PC-3 (cell line): ENCODE data around the gene NHLH2. TPM values are rescaled to one million over a fixed set of nuclear protein-coding genes. Genes with fewer than 3 reads are reported as not detected.

Source experiments
- ATAC-seq: fragments of 200-7000 bp; cut with Tn5 transposase; 2 replicates; pipeline ENCODE4 v1.9.1; 2020; ENCODE audit warnings: mild to moderate bottlenecking, moderate library complexity
- BruUV-seq: library from RNA; stranded (reverse); fragments of 400-500 nt; replicated peaks from 2 replicates; lab custom pipeline; 2021; lab: Mats Ljungman, UMichigan
- CTCF ChIA-PET: fragments of 300-600 bp; sonication (Branson Sonifier 250); formaldehyde crosslinking; loops from one replicate; lab custom pipeline; 2022; ENCODE audit warnings: antibody characterized with exemption; lab: Charles Lee
- POLR2A ChIA-PET: fragments of 300-600 bp; sonication (Branson Sonifier 250); formaldehyde crosslinking; loops from one replicate; lab custom pipeline; 2022; ENCODE audit warnings: antibody characterized with exemption; ENCODE audit not compliant: unreplicated experiment; lab: Charles Lee
- DNase-seq: peaks from one replicate; pipeline ENCODE4 v3.0.0-alpha.2; 2015
- H2AFZ ChIP-seq: fragments of 300-600 bp; sonication (generic); 2 replicates; pipeline ENCODE4 v1.6.0; 2016; ENCODE audit warnings: antibody characterized with exemption, low read length
- H3F3A ChIP-seq: fragments of 300-600 bp; sonication (generic); one replicate; pipeline ENCODE4 v1.6.0; 2017; ENCODE audit warnings: antibody characterized with exemption, low read length, control low read depth, mild to moderate bottlenecking; ENCODE audit not compliant: unreplicated experiment
- H3K27ac ChIP-seq: fragments of 300-600 bp; sonication (generic); 2 replicates; pipeline ENCODE4 v1.5.1; 2016; ENCODE audit warnings: mild to moderate bottlenecking, low read length
- H3K27me3 ChIP-seq: fragments of 300-600 bp; sonication (generic); 2 replicates; pipeline ENCODE4 v1.6.1; 2016; ENCODE audit warnings: low read length, mixed read lengths
- H3K36me3 ChIP-seq: fragments of 300-600 bp; sonication (generic); 2 replicates; pipeline ENCODE4 v1.6.1; 2016; ENCODE audit warnings: low read depth, mixed run types, low read length, mixed read lengths
- H3K4me1 ChIP-seq: fragments of 300-600 bp; sonication (generic); 2 replicates; pipeline ENCODE4 v1.5.1; 2016; ENCODE audit warnings: low read length; ENCODE audit not compliant: insufficient read depth
- H3K4me2 ChIP-seq: fragments of 300-600 bp; sonication (generic); 2 replicates; pipeline ENCODE4 v1.6.0; 2016; ENCODE audit warnings: low read length
- H3K4me3 ChIP-seq: fragments of 300-600 bp; sonication (generic); 2 replicates; pipeline ENCODE4 v1.5.1; 2016; ENCODE audit warnings: mild to moderate bottlenecking, low read length, mixed read lengths
- H3K79me2 ChIP-seq: fragments of 300-600 bp; sonication (generic); 2 replicates; pipeline ENCODE4 v1.6.1; 2017; ENCODE audit warnings: low read length, mixed read lengths
- H3K9ac ChIP-seq: fragments of 300-600 bp; sonication (generic); 2 replicates; pipeline ENCODE4 v1.6.0; 2016; ENCODE audit warnings: mild to moderate bottlenecking, low read length
- H3K9me2 ChIP-seq: fragments of 300-600 bp; sonication (generic); replicated peaks from 2 replicates; pipeline ENCODE4 v1.6.1; 2016; ENCODE audit warnings: mixed run types, low read length, mixed read lengths
- H3K9me3 ChIP-seq: fragments of 300-600 bp; sonication (generic); 2 replicates; pipeline ENCODE4 v1.6.1; 2016; ENCODE audit warnings: low read length, mixed read lengths
- H4K20me1 ChIP-seq: fragments of 300-600 bp; sonication (generic); 2 replicates; pipeline ENCODE4 v1.6.1; 2016; ENCODE audit warnings: low read length, mixed read lengths
- EZH2 ChIP-seq: fragments of 300-600 bp; sonication (generic); IDR thresholded peaks from one replicate; pipeline ENCODE4 v1.6.1; 2017; ENCODE audit warnings: antibody characterized with exemption, mild to moderate bottlenecking, low read length; ENCODE audit not compliant: unreplicated experiment
- EZH2phosphoT487 ChIP-seq: fragments of 300-600 bp; sonication (generic); IDR thresholded peaks from 2 replicates; pipeline ENCODE4 v1.6.1; 2018; ENCODE audit warnings: mild to moderate bottlenecking, antibody characterized with exemption, low read length, borderline replicate concordance
- intact Hi-C: fragments of 100-400 bp; cut with micrococcal nuclease; formaldehyde crosslinking; loops from 2 replicates; pipeline ENCODE4 v1.9.0; 2023
- total RNA-seq: library from RNA; depleted of rRNA; stranded (reverse); fragments of >200 nt; gene quantifications from 2 replicates; pipeline ENCODE4 v1.2.3, GENCODE V29; 2014
- TF ChIP-seq, protein P1 (sequence below): fragments of 300-600 bp; sonication (generic); conservative IDR thresholded peaks from 2 replicates; pipeline ENCODE4 v1.5.1; 2017; ENCODE audit warnings: antibody characterized with exemption, low read depth, mild to moderate bottlenecking, low read length

Gene NHLH2
- total RNA-seq, 1 experiment from 2014 or later, result not detected

DNA sequence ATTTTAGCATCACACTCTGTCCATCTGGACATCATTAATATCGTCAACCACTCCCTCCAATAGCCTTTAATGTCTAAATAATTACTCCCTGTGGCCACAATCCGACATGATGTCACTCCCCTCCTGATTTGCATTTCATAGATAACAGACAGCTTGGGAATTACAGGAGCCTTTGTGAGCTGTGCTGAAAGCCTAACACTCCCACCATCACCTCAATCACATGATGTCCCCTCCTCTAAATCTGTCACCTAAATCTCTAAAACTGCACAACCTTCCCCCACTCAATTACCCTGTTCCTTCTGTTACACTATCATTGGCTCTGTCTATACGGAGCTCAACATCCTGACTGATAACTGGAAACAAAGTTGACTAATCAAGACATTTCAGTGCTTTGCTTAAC lies 14.3 kb downstream of the NHLH2 start:
- H3K79me2 ChIP-seq, result no peaks in the 10 kb centered on the region
- H3K4me3 ChIP-seq, result no peak overlapping the region
- peaks cover 19% of the 10 kb centered on the region; the same call in 1 of the 2 replicates for H3K27me3 ChIP-seq
- H3K4me2 ChIP-seq, result no peak overlapping the region
- CTCF ChIA-PET, result no interaction called here
- no peaks in the 10 kb centered on the region for H3K9me3 ChIP-seq
- H2AFZ ChIP-seq, result no peak overlapping the region
- BruUV-seq, result no TSS peak
- no peaks in the 10 kb centered on the region for H3F3A ChIP-seq
- POLR2A ChIA-PET, result no interaction called here
- H3K4me1 ChIP-seq, result peaks cover 11% of the 10 kb centered on the region; the same call in 1 of the 2 replicates
- ATAC-seq, result no peak
- H3K9me2 ChIP-seq, result no peaks in the 10 kb centered on the region
- intact Hi-C loops, result no loop called here
- no peak for TF ChIP-seq EZH2
- TF ChIP-seq, protein P1, sequence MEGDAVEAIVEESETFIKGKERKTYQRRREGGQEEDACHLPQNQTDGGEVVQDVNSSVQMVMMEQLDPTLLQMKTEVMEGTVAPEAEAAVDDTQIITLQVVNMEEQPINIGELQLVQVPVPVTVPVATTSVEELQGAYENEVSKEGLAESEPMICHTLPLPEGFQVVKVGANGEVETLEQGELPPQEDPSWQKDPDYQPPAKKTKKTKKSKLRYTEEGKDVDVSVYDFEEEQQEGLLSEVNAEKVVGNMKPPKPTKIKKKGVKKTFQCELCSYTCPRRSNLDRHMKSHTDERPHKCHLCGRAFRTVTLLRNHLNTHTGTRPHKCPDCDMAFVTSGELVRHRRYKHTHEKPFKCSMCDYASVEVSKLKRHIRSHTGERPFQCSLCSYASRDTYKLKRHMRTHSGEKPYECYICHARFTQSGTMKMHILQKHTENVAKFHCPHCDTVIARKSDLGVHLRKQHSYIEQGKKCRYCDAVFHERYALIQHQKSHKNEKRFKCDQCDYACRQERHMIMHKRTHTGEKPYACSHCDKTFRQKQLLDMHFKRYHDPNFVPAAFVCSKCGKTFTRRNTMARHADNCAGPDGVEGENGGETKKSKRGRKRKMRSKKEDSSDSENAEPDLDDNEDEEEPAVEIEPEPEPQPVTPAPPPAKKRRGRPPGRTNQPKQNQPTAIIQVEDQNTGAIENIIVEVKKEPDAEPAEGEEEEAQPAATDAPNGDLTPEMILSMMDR, result no peak
- no peak for TF ChIP-seq EZH2phosphoT487
- H3K27ac ChIP-seq, result no peak overlapping the region
- no peak for DNase-seq
- no peak overlapping the region for H3K9ac ChIP-seq
- H4K20me1 ChIP-seq, result no peaks in the 10 kb centered on the region
- no peaks in the 10 kb centered on the region for H3K36me3 ChIP-seq

GRCh38 chr1:115822117-115822516 lies 18.8 kb downstream of the NHLH2 start:
- H3K9ac ChIP-seq, result no peak overlapping the region
- no peaks in the 10 kb centered on the region for H4K20me1 ChIP-seq
- CTCF ChIA-PET, result no interaction called here
- no peak overlapping the region for H3K27ac ChIP-seq
- peaks cover 19% of the 10 kb centered on the region; the same call in 1 of the 2 replicates for H3K27me3 ChIP-seq
- intact Hi-C loops, result no loop called here
- no peak for ATAC-seq
- H3K4me1 ChIP-seq, result no peaks in the 10 kb centered on the region
- BruUV-seq, result no TSS peak
- DNase-seq, result no peak
- H3K4me3 ChIP-seq, result no peak overlapping the region
- no peak overlapping the region for H2AFZ ChIP-seq
- no peaks in the 10 kb centered on the region for H3K36me3 ChIP-seq
- H3F3A ChIP-seq, result no peaks in the 10 kb centered on the region
- H3K9me2 ChIP-seq, result no peaks in the 10 kb centered on the region
- TF ChIP-seq, protein P1, result no peak
- TF ChIP-seq EZH2 (no peak), EZH2phosphoT487 (no peak)
- POLR2A ChIA-PET, result no interaction called here
- no peaks in the 10 kb centered on the region for H3K79me2 ChIP-seq
- no peak overlapping the region for H3K4me2 ChIP-seq
- no peaks in the 10 kb centered on the region for H3K9me3 ChIP-seq

DNA sequence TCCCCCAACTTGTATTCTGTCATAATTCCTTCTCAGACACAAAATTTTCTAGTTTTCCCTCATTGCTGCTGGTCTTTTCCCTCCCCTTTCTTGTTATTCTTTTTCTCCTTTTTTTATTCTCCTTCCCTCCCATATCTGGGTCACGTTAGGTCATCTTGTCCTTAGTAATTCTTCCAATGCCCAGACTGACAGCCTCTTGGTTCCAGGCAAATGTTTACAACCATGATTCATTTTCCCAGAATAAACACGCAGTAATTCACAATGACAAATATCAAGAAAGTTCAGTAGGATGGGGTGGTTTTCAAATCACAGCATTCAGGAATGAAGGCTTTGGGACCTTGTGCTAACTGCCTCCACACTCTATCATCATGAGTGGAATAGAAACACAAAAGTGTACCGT lies 25.2 kb downstream of the NHLH2 start:
- H4K20me1 ChIP-seq, result no peaks in the 10 kb centered on the region
- no peak overlapping the region for H2AFZ ChIP-seq
- DNase-seq (peak; percentile 41), ATAC-seq (peak; percentile 65)
- no peak overlapping the region for H3K27ac ChIP-seq
- no peak overlapping the region for H3K4me2 ChIP-seq
- no peaks in the 10 kb centered on the region for H3K79me2 ChIP-seq
- H3K36me3 ChIP-seq, result no peaks in the 10 kb centered on the region
- no peak overlapping the region for H3K4me3 ChIP-seq
- H3F3A ChIP-seq, result no peaks in the 10 kb centered on the region
- intact Hi-C loops, result no loop called here
- BruUV-seq, result no TSS peak
- POLR2A ChIA-PET, result no interaction called here
- no peaks in the 10 kb centered on the region for H3K9me2 ChIP-seq
- peaks cover 5% of the 10 kb centered on the region for H3K4me1 ChIP-seq
- no peak overlapping the region for H3K9ac ChIP-seq
- CTCF ChIA-PET, result no interaction called here
- H3K9me3 ChIP-seq, result no peaks in the 10 kb centered on the region
- TF ChIP-seq EZH2, result no peak
- TF ChIP-seq, protein P1, result no peak
- no peak for TF ChIP-seq EZH2phosphoT487
- H3K27me3 ChIP-seq, result no peaks in the 10 kb centered on the region
